GM10248 (cell line): ENCODE measurements around the gene LDLRAD4.

ENCODE experiments used
- CTCF ChIA-PET: fragments of 300-600 bp; sonication (Branson Sonifier 250); formaldehyde crosslinking; extraction: SDS; loops from one replicate; lab custom pipeline; 2021; ENCODE audit warnings: antibody characterized with exemption; lab: Yijun Ruan, JAX
- POLR2A ChIA-PET: fragments of 350-650 bp; sonication (Branson Sonifier 250); formaldehyde crosslinking; extraction: SDS; loops from one replicate; lab custom pipeline; 2020; ENCODE audit warnings: antibody characterized with exemption; lab: Yijun Ruan, JAX
- DNase-seq: peaks from one replicate; pipeline ENCODE4 v3.0.0; 2012; ENCODE audit errors: extremely low spot score
- CTCF ChIP-seq: IDR thresholded peaks from 2 replicates; pipeline ENCODE4 v1.5.1; 2012; ENCODE audit warnings: mild to moderate bottlenecking, low read depth; ENCODE audit errors: extremely low read depth, missing control alignments, control extremely low read depth

The LDLRAD4 gene

GRCh38 chr18:13317801-13318200 is 99.2 kb downstream of the LDLRAD4 start:
- CTCF ChIA-PET, result no interaction called here

GRCh38 chr18:13318731-13319501 is 100.4 kb downstream of the LDLRAD4 start:
- DNase-seq, result no peak
- ChIA-PET CTCF (interaction anchor here (1.9 kb wide), 1 partner anchor 12 kb away, joined by 5 read pairs; no protein-coding TSS in a partner anchor), POLR2A (no interaction called here)
- no peak for TF ChIP-seq CTCF

More at GRCh38 chr18:13317801-13318200, 99.2 kb downstream of the LDLRAD4 start:
- POLR2A ChIA-PET, result no interaction called here
- no peak for DNase-seq
- TF ChIP-seq CTCF, result no peak

GRCh38 chr18:13319629-13320028 is 101.1 kb downstream of the LDLRAD4 start:
- no peak for DNase-seq
- CTCF ChIA-PET, result interaction anchor here (1.9 kb wide), 1 partner anchor 11 kb away, joined by 5 read pairs; no protein-coding TSS in a partner anchor
- POLR2A ChIA-PET, result no interaction called here
- no peak for TF ChIP-seq CTCF

- ChIA-PET CTCF (interaction anchor here (1.9 kb wide), 1 partner anchor 11 kb away, joined by 5 read pairs; no protein-coding TSS in a partner anchor), POLR2A (no interaction called here)
- TF ChIP-seq CTCF, result no peak
- no peak for DNase-seq
These were observed 101.5 kb downstream of the LDLRAD4 start for GRCh38 chr18:13320096-13320495.

- ChIA-PET POLR2A (no interaction called here), CTCF (no interaction called here)
- no peak for TF ChIP-seq CTCF
- no peak for DNase-seq
These were observed 102.4 kb downstream of the LDLRAD4 start for GRCh38 chr18:13320891-13321425.

- POLR2A ChIA-PET, result no interaction called here
- no peak for TF ChIP-seq CTCF
- CTCF ChIA-PET, result no interaction called here
- DNase-seq, result no peak
These were observed 103.4 kb downstream of the LDLRAD4 start for GRCh38 chr18:13321923-13322322.
